GM15510 (cell line): ENCODE measurements around the gene UBXN10.

Experiments
- POLR2A ChIP-seq: IDR thresholded peaks from 3 replicates; pipeline ENCODE4 v1.6.1; 2011; ENCODE audit warnings: borderline replicate concordance; ENCODE audit not compliant: insufficient read length; ENCODE audit errors: extremely low read depth

The UBXN10 gene

DNA sequence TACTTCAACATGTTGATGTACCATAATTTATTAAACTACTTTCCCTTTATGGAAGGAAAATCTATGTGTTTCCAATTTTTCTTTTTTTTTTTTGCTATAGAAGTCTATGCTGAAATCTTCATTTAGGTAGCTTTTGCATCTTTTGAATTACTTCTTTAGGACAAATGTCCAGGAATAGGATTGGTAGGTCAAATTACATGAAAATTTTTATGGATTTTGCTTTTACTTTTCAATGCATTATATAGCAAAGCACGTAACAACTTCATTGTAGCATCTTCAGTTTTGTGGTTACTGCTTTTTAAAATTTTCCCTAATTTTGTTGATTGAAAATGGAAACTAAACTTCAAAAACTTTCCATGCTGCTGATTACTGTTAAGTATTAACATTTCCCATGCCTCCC is 12.4 kb downstream of the UBXN10 start:
- no peak for TF ChIP-seq POLR2A

GRCh38 chr1:20198918-20199317 is 13.0 kb downstream of the UBXN10 start:
- no peak for TF ChIP-seq POLR2A

- no peak for TF ChIP-seq POLR2A
Measured at GRCh38 chr1:20199403-20199802, 13.5 kb downstream of the UBXN10 start.

DNA sequence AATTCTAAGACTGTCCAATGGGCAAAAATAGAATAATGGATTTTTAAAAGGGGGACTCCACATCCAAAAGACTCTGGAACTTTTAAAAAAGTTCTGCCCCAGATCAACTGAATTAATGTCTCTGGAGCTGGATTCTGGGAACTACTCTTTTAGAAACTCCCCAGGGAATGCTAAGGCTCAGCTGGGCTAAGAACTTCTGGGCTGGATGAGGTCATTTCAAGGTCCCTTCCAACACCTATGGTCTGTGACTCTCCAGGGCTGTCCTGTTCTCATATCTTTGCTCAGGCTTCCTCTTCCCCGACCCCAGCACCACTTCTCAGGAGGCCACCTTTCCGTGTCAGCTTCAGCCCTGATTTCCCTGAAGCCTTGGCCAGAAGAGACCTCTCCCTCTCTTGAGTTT is 13.9 kb downstream of the UBXN10 start:
- TF ChIP-seq POLR2A = no peak

GRCh38 chr1:20200966-20201365 is 15.1 kb downstream of the UBXN10 start:
- TF ChIP-seq POLR2A = no peak

DNA sequence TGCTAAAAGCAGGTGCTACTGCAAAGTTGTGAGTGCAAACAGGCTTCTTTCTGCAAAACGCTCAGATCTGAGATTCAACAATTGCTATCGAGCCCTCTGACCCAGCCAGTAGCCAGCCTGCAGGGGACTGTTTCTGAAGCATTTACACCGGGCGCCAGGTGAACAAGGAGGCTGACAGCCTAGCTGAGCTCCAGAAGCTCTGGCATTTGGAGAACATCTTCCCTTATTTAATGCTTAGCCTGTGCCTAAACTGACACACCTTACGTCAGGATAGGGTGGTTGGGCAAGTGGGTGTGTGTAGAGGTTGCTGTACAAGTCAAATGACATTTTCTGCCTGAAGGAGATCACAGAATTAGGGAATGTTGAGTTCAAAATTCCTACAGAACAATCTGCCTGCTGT is 16.3 kb downstream of the UBXN10 start:
- no peak for TF ChIP-seq POLR2A

DNA sequence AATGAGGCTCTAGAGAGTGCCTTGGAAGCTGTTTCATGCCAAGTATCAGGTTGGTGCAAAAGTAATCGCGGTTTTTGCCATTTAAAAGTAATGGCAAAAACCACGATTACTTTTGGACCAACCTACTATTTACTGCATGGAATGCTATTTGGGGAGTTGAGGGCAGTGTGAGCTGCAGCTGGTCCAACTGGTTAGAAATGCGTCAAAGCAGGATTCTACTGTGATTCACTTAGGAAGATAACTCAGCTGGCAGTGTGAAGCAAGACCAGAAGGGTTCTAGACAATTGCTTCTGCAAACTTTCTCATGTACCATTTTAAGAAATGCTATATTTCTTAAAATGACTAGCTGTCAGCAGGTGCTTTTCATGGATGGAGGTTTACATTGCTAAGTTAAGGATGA is 21.6 kb downstream of the UBXN10 start:
- TF ChIP-seq POLR2A = no peak

DNA sequence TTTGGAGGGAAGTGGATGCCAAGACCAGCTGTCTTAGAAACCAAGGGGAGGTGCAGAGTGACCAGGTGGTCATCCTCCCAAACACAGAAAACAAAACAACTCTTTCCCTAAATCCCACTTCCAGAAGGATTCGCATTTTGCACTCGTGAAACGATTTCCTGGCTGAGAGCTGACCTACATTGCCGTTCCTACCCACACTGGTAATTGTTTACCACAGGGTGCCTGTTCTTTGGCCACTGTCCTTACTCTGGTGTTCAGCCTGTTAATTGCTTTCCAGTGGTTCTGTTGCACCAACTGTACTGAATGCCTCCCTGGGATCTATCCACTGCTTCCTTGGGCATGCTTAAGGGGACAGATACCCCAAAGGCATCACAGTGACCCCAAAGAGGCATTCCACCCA is 23.6 kb downstream of the UBXN10 start:
- TF ChIP-seq POLR2A = no peak

GRCh38 chr1:20210736-20211460 is 25.0 kb downstream of the UBXN10 start:
- TF ChIP-seq POLR2A = no peak

- no peak for TF ChIP-seq POLR2A
Measured at GRCh38 chr1:20211511-20211931, 25.6 kb downstream of the UBXN10 start.

DNA sequence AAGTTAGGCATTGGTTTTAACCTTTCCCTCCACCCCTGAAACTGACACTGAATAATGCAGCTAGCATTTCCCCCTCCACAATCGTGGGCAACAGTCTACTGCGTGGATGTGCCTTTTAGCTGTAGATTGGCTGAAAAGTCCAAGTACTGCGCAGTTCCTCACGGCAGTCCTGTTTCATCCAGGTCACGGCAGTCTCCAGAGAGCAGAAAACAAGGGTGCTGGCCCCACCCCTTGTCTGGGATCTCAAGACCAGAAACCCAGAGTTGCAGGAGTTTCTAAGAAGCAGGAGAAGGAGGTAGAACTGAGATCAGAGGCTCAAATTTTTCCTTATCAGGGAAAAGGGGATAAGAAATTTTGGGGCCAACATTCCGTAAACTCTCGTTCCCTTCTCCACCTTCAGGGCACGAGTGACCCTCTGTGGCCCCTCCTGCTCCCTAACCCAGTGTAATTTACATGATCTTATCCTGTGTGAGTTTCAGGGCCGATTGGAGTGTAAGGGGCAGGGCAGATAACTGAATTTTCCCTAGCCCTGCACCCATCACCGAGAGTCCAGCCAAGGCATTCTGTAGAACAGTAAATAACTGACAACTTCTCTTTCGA is 26.3 kb downstream of the UBXN10 start:
- no peak for TF ChIP-seq POLR2A

- no peak for TF ChIP-seq POLR2A
Measured at GRCh38 chr1:20212685-20213331, 26.9 kb downstream of the UBXN10 start.

DNA sequence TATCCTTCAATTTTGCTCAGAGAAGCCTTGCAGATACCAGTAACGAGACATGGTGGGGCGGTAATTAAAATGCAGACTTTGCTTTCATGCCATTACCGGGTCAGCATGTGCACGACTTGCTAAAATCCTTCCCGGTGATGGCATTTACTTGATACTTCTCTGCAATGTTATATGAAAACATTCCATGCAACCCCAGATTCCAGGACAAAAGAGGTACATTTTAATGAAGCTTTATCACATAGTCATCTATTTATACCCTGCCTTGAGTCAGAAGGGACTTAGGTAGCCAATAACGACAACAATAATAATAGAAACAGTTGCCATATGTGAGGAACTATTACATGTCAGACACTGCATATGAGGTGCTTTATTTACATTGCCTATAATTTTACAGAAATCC is 29.8 kb downstream of the UBXN10 start:
- TF ChIP-seq POLR2A = no peak

- no peak for TF ChIP-seq POLR2A
Measured at GRCh38 chr1:20216574-20216973, 30.7 kb downstream of the UBXN10 start.

DNA sequence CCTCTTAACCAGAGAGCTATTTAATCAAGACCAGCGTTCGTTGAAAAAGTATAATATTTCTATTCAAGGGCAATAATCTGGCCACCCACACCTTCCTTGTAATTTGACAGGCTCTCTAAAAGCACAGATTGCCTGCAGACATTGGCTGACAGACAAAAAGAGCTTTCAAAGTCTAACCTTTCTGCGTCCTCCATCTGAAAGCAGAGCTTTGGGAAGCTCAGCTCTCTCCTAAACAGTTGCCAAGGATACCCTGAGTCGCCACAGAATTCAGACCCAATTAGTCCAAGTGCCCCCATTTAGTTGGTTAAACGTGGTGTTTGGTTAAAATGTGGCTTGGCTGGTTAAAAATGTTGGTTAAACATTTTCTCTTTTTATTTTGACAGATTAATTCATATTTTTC is 34.1 kb downstream of the UBXN10 start:
- TF ChIP-seq POLR2A = no peak

DNA sequence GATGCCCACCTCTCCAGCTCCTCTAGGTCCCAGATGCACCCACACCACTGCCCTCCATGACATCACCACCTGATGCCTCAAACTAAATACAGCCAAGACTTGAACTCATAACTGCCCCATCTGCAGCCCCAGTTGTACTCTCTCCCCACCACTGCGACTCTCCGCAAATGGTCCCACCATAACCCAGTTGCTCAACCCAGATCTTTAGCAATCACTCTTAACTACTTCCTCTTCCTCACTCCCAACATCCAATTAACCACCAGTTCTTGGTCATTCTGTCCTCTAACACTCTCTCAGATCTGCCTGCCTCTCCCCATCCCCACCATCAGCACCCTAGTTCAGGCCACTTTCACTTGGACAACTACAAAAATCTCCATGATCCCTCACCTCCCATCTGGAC is 37.2 kb downstream of the UBXN10 start:
- no peak for TF ChIP-seq POLR2A
